ENCODE data around the gene ZNF180. TPM values are rescaled to one million over a fixed set of nuclear protein-coding genes. Genes with fewer than 3 reads are reported as not detected.
A peak's percentile ranks its signal among the peaks of the same experiment; 100 is the strongest.

Gene ZNF180
- total RNA-seq, 1 donor from 2014 or later, result 5.3 TPM

DNA sequence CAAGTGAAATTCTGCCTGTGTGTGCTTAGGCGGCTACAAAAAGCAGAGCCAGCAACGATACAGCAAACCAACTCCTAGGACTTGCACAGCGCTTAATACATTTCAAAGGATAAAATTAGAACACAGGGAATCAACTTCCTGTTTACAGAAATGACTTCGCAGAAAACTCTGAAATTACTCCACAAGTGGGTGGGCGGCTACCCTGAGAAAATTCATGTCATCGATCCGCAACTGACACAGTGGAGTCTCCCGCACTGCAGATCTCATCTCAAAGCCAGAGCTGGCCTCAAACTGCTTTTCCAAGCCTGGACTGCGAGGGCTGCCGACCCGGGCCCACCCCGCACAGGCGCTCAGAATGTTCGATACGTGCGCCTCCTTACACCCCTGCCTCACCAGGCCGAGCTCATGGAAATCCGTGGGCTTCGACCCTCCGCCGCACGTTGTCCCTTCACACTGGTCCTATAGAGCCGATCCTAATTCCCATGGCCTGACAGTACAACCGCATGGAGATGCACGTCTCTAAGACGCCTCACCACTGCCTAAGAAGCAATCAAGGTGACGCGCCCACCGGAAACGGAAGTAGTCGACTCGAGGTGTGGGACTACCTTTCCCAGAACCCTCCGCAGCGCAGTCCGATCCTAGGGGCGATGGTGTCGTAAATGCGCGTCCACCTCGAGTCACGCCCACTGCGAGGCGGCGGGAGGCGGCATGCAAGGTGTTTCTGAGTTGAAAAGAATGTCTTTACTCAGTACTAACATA is 52.2 kb downstream of the ZNF180 start, which contains the start of gene ZNF229:
Gene ZNF229 (minus strand): TSS at position 557 of the 759 bp plus-strand sequence. CDS start 5,625 bp downstream, outside the sequence.
- Histone ChIP-seq H3K4me1 (ENCODE audit: insufficient read depth, low read length) (no peaks in the 10 kb centered on the region), H4K20me1 (ENCODE audit: insufficient read depth, low read length) (no peaks in the 10 kb centered on the region), H3K79me2 (ENCODE audit: insufficient read depth, low read length) (peaks cover 8% of the 10 kb centered on the region), H3K4me2 (ENCODE audit: low read length) (peak within 1 kb of the TSS; percentile 92), H3K4me3 (ENCODE audit: insufficient read depth, low read depth, low read length) (peak within 1 kb of the TSS; percentile 79), H3K9me3 (ENCODE audit: insufficient read depth, low read depth, low read length) (peaks cover 13% of the 10 kb centered on the region), H2AFZ (ENCODE audit: low read depth, low read length) (peak within 1 kb of the TSS; percentile 94), H3K36me3 (ENCODE audit: insufficient read depth, low read length) (no peaks in the 10 kb centered on the region), H3K27me3 (ENCODE audit: insufficient read depth, low read length) (no peaks in the 10 kb centered on the region), H3K27ac (ENCODE audit: low read depth, low read length) (peak within 1 kb of the TSS; percentile 54), H3K9ac (ENCODE audit: low read length) (peak within 1 kb of the TSS; percentile 82)
- DNase-seq (ENCODE audit: low read depth) (peak; percentile 97), FAIRE-seq (no peak)
- Mint-ChIP-seq H3K36me3 (ENCODE audit: low read depth, unreplicated experiment) (peaks cover 20% of the 10 kb centered on the region), H3K27ac (ENCODE audit: unreplicated experiment) (peak within 1 kb of the TSS; percentile 87), H3K4me3 (ENCODE audit: unreplicated experiment) (peak within 1 kb of the TSS; percentile 97), H3K9me3 (ENCODE audit: unreplicated experiment) (peaks cover 25% of the 10 kb centered on the region), H3K27me3 (ENCODE audit: low read depth, unreplicated experiment) (peaks cover 2% of the 10 kb centered on the region), H3K4me1 (ENCODE audit: low read depth, unreplicated experiment) (peaks cover 2% of the 10 kb centered on the region)
- TF ChIP-seq CTCF (IDR thresholded peaks at IDR 0.05; ENCODE audit: insufficient read depth, low read depth, low read length) (no peak), EZH2 (IDR thresholded peaks at IDR 0.05; ENCODE audit: insufficient read depth, low read length) (no peak)

GRCh38 chr19:44438441-44438840 is 61.9 kb downstream of the ZNF180 start:
- Histone ChIP-seq H3K27me3 (ENCODE audit: insufficient read depth, low read length) (no peaks in the 10 kb centered on the region), H3K9ac (ENCODE audit: low read length) (no peak overlapping the region), H3K4me3 (ENCODE audit: insufficient read depth, low read depth, low read length) (no peak overlapping the region), H3K79me2 (ENCODE audit: insufficient read depth, low read length) (no peaks in the 10 kb centered on the region), H4K20me1 (ENCODE audit: insufficient read depth, low read length) (no peaks in the 10 kb centered on the region), H3K9me3 (ENCODE audit: insufficient read depth, low read depth, low read length) (peaks cover 8% of the 10 kb centered on the region), H3K4me1 (ENCODE audit: insufficient read depth, low read length) (no peaks in the 10 kb centered on the region), H2AFZ (ENCODE audit: low read depth, low read length) (no peak overlapping the region), H3K36me3 (ENCODE audit: insufficient read depth, low read length) (peaks cover 21% of the 10 kb centered on the region), H3K4me2 (ENCODE audit: low read length) (no peak overlapping the region), H3K27ac (ENCODE audit: low read depth, low read length) (no peak overlapping the region)
- Mint-ChIP-seq H3K27me3 (ENCODE audit: low read depth, unreplicated experiment) (no peaks in the 10 kb centered on the region), H3K9me3 (ENCODE audit: unreplicated experiment) (peaks cover 24% of the 10 kb centered on the region), H3K4me3 (ENCODE audit: unreplicated experiment) (no peak overlapping the region), H3K27ac (ENCODE audit: unreplicated experiment) (no peak overlapping the region), H3K36me3 (ENCODE audit: low read depth, unreplicated experiment) (peaks cover 37% of the 10 kb centered on the region), H3K4me1 (ENCODE audit: low read depth, unreplicated experiment) (no peaks in the 10 kb centered on the region)
- no peak for DNase-seq (ENCODE audit: low read depth)
- TF ChIP-seq CTCF (IDR thresholded peaks at IDR 0.05; ENCODE audit: insufficient read depth, low read depth, low read length), result no peak
- no peak for TF ChIP-seq EZH2 (IDR thresholded peaks at IDR 0.05; ENCODE audit: insufficient read depth, low read length)
- no peak for FAIRE-seq

- peaks cover 22% of the 10 kb centered on the region for H3K9me3 ChIP-seq (ENCODE audit: insufficient read depth, low read depth, low read length)
- H3K4me2 ChIP-seq (ENCODE audit: low read length), result no peak overlapping the region
- no peak overlapping the region for H3K27ac Mint-ChIP-seq (ENCODE audit: unreplicated experiment)
- H3K9ac ChIP-seq (ENCODE audit: low read length), result no peak overlapping the region
- H3K4me1 Mint-ChIP-seq (ENCODE audit: low read depth, unreplicated experiment), result no peaks in the 10 kb centered on the region
- peaks cover 20% of the 10 kb centered on the region for H3K36me3 ChIP-seq (ENCODE audit: insufficient read depth, low read length)
- no peak overlapping the region for H2AFZ ChIP-seq (ENCODE audit: low read depth, low read length)
- TF ChIP-seq EZH2 (IDR thresholded peaks at IDR 0.05; ENCODE audit: insufficient read depth, low read length) (no peak), CTCF (IDR thresholded peaks at IDR 0.05; ENCODE audit: insufficient read depth, low read depth, low read length) (no peak)
- peaks cover 36% of the 10 kb centered on the region for H3K9me3 Mint-ChIP-seq (ENCODE audit: unreplicated experiment)
- no peaks in the 10 kb centered on the region for H3K4me1 ChIP-seq (ENCODE audit: insufficient read depth, low read length)
- H4K20me1 ChIP-seq (ENCODE audit: insufficient read depth, low read length), result no peaks in the 10 kb centered on the region
- H3K36me3 Mint-ChIP-seq (ENCODE audit: low read depth, unreplicated experiment), result peaks cover 48% of the 10 kb centered on the region
- H3K79me2 ChIP-seq (ENCODE audit: insufficient read depth, low read length), result no peaks in the 10 kb centered on the region
- no peak for DNase-seq (ENCODE audit: low read depth)
- no peaks in the 10 kb centered on the region for H3K27me3 Mint-ChIP-seq (ENCODE audit: low read depth, unreplicated experiment)
- no peak overlapping the region for H3K27ac ChIP-seq (ENCODE audit: low read depth, low read length)
- FAIRE-seq, result no peak
- H3K4me3 ChIP-seq (ENCODE audit: insufficient read depth, low read depth, low read length), result no peak overlapping the region
- H3K27me3 ChIP-seq (ENCODE audit: insufficient read depth, low read length), result no peaks in the 10 kb centered on the region
- H3K4me3 Mint-ChIP-seq (ENCODE audit: unreplicated experiment), result no peak overlapping the region
Observed at GRCh38 chr19:44435441-44435840, 64.9 kb downstream of the ZNF180 start.

All from astrocyte (in vitro differentiated cells and primary cell).